BLaER1 treated with 17β-estradiol and CSF1 and Interleukin-3, amounts not matched to agents 10 nM and 100 nM (cell line): ENCODE results near the gene UGT3A2.

Source experiments
- H3K27ac ChIP-seq, 11 experiments: shearing (Covaris generic); formaldehyde crosslinking; 2 replicates each; pipeline ENCODE4 v1.8.1; 2022
- H3K27me3 ChIP-seq, 11 experiments: shearing (Covaris generic); formaldehyde crosslinking; 2 replicates each; pipeline ENCODE4 v1.8.1; 2022
- H3K36me3 ChIP-seq, 11 experiments: shearing (Covaris generic); formaldehyde crosslinking; 2 replicates each; pipeline ENCODE4 v1.8.1; 2022
- H3K4me1 ChIP-seq, 10 experiments: shearing (Covaris generic); formaldehyde crosslinking; 2 replicates each; pipeline ENCODE4 v1.8.1; 2022
- H3K4me2 ChIP-seq, 11 experiments: shearing (Covaris generic); formaldehyde crosslinking; 2 replicates each; pipeline ENCODE4 v1.8.1; 2022
- H3K4me3 ChIP-seq, 10 experiments: shearing (Covaris generic); formaldehyde crosslinking; 2 replicates each; pipeline ENCODE4 v1.8.1; 2022
- H3K9ac ChIP-seq, 11 experiments: shearing (Covaris generic); formaldehyde crosslinking; 2 replicates each; pipeline ENCODE4 v1.8.1; 2022
- H3K9me3 ChIP-seq, 11 experiments: shearing (Covaris generic); formaldehyde crosslinking; replicated peaks in 1 of 11; 2 replicates each; pipeline ENCODE4 v1.8.1; 2022
- H4K20me1 ChIP-seq, 11 experiments: shearing (Covaris generic); formaldehyde crosslinking; 2 replicates each; pipeline ENCODE4 v1.8.1; 2022
- Cebpa-rat ChIP-seq, 11 experiments: shearing (Covaris generic); IDR thresholded peaks; 2 replicates each; pipeline ENCODE4 v1.8.1; 2022

The UGT3A2 gene

GRCh38 chr5:36009698-36010097 is 57.0 kb downstream of the UGT3A2 start:
- TF ChIP-seq Cebpa-rat (IDR thresholded peaks at IDR 0.05): no peak
- no peaks in the 10 kb centered on the region for H3K4me1 ChIP-seq
- H3K27ac ChIP-seq: no peak overlapping the region
- no peaks in the 10 kb centered on the region for H3K27me3 ChIP-seq
- H3K9me3 ChIP-seq: peaks cover 78 to 97% (median 87%) of the 10 kb centered on the region in 11 experiments
- H3K9ac ChIP-seq: no peak overlapping the region
- no peaks in the 10 kb centered on the region for H4K20me1 ChIP-seq
- peaks cover 0 to 21% (median 4%) of the 10 kb centered on the region in 11 experiments; a peak in 7 of 22 replicates for H3K36me3 ChIP-seq
- no peak overlapping the region for H3K4me2 ChIP-seq
- H3K4me3 ChIP-seq: no peak overlapping the region

- Histone ChIP-seq H3K27me3 (no peaks in the 10 kb centered on the region), H3K4me1 (no peaks in the 10 kb centered on the region), H3K27ac (no peak overlapping the region), H3K4me3 (no peak overlapping the region), H3K36me3 (peaks cover 0 to 11% (median 0%) of the 10 kb centered on the region in 11 experiments; a peak in 1 of 22 replicates), H3K9me3 (peaks cover 55 to 74% (median 64%) of the 10 kb centered on the region in 11 experiments), H3K9ac (no peak overlapping the region), H3K4me2 (no peak overlapping the region), H4K20me1 (no peaks in the 10 kb centered on the region)
- no peak for TF ChIP-seq Cebpa-rat (IDR thresholded peaks at IDR 0.05)
Observed at GRCh38 chr5:36007366-36007765, 59.3 kb downstream of the UGT3A2 start.

- Histone ChIP-seq H3K4me2 (no peak overlapping the region), H3K36me3 (peaks cover 0 to 11% (median 0%) of the 10 kb centered on the region in 11 experiments; a peak in 1 of 22 replicates), H3K9me3 (peaks cover 47 to 62% (median 52%) of the 10 kb centered on the region in 11 experiments), H3K4me3 (no peak overlapping the region), H3K4me1 (no peaks in the 10 kb centered on the region), H3K9ac (no peak overlapping the region), H3K27me3 (no peaks in the 10 kb centered on the region), H4K20me1 (no peaks in the 10 kb centered on the region), H3K27ac (no peak overlapping the region)
- TF ChIP-seq Cebpa-rat (IDR thresholded peaks at IDR 0.05): no peak
Observed at GRCh38 chr5:36006163-36006562, 60.5 kb downstream of the UGT3A2 start.

- H3K4me1 ChIP-seq: no peaks in the 10 kb centered on the region
- no peaks in the 10 kb centered on the region for H3K36me3 ChIP-seq
- no peak overlapping the region for H3K9ac ChIP-seq
- H3K27me3 ChIP-seq: no peaks in the 10 kb centered on the region
- TF ChIP-seq Cebpa-rat (IDR thresholded peaks at IDR 0.05): no peak
- no peak overlapping the region for H3K4me3 ChIP-seq
- no peak overlapping the region for H3K4me2 ChIP-seq
- H3K9me3 ChIP-seq: peaks cover under 1 to 15% (median 6%) of the 10 kb centered on the region in 11 experiments; a peak in 9 of 22 replicates
- no peaks in the 10 kb centered on the region for H4K20me1 ChIP-seq
- no peak overlapping the region for H3K27ac ChIP-seq
Observed at GRCh38 chr5:36001032-36001431, 65.7 kb downstream of the UGT3A2 start.

GRCh38 chr5:35999547-35999946 is 67.1 kb downstream of the UGT3A2 start:
- H3K4me1 ChIP-seq: no peaks in the 10 kb centered on the region
- H3K4me2 ChIP-seq: no peak overlapping the region
- no peaks in the 10 kb centered on the region for H4K20me1 ChIP-seq
- peaks cover 0 to 13% (median 0%) of the 10 kb centered on the region in 11 experiments; a peak in 5 of 22 replicates for H3K9me3 ChIP-seq
- no peak overlapping the region for H3K9ac ChIP-seq
- no peaks in the 10 kb centered on the region for H3K27me3 ChIP-seq
- no peak for TF ChIP-seq Cebpa-rat (IDR thresholded peaks at IDR 0.05)
- H3K36me3 ChIP-seq: no peaks in the 10 kb centered on the region
- H3K4me3 ChIP-seq: no peak overlapping the region
- no peak overlapping the region for H3K27ac ChIP-seq

- Histone ChIP-seq H3K27ac (no peak overlapping the region), H3K27me3 (no peaks in the 10 kb centered on the region), H3K9ac (no peak overlapping the region), H3K4me2 (no peak overlapping the region), H4K20me1 (no peaks in the 10 kb centered on the region), H3K36me3 (no peaks in the 10 kb centered on the region), H3K9me3 (peaks cover 2 to 16% (median 6%) of the 10 kb centered on the region in 11 experiments; a peak in 18 of 22 replicates), H3K4me1 (no peaks in the 10 kb centered on the region), H3K4me3 (no peak overlapping the region)
- no peak for TF ChIP-seq Cebpa-rat (IDR thresholded peaks at IDR 0.05)
Observed at GRCh38 chr5:35996076-35996475, 70.6 kb downstream of the UGT3A2 start.

- Histone ChIP-seq H3K4me2 (no peak within 1 kb of the TSS), H3K27ac (no peak within 1 kb of the TSS), H3K9ac (no peak within 1 kb of the TSS), H3K27me3 (no peaks in the 10 kb centered on the region), H4K20me1 (no peaks in the 10 kb centered on the region), H3K9me3 (peaks cover 23 to 39% (median 31%) of the 10 kb centered on the region in 11 experiments), H3K4me3 (no peak within 1 kb of the TSS), H3K36me3 (no peaks in the 10 kb centered on the region), H3K4me1 (peaks cover 0 to 5% (median 0%) of the 10 kb centered on the region in 10 experiments; a peak in 2 of 20 replicates)
- no peak for TF ChIP-seq Cebpa-rat (IDR thresholded peaks at IDR 0.05)
Observed at GRCh38 chr5:35990941-35991611, 75.6 kb downstream of the UGT3A2 start, which contains the start of gene UGT3A1. Gene UGT3A1 (minus strand): TSS chr5:35991390. CDS start chr5:35991240, 150 bp downstream.

GRCh38 chr5:35990520-35990919 is 76.2 kb downstream of the UGT3A2 start:
- H3K4me1 ChIP-seq: peaks cover 0 to 5% (median 0%) of the 10 kb centered on the region in 10 experiments; a peak in 2 of 20 replicates
- H3K9me3 ChIP-seq: peaks cover 24 to 38% (median 31%) of the 10 kb centered on the region in 11 experiments
- H3K4me3 ChIP-seq: no peak overlapping the region
- H3K36me3 ChIP-seq: no peaks in the 10 kb centered on the region
- no peak overlapping the region for H3K9ac ChIP-seq
- H3K27ac ChIP-seq: no peak overlapping the region
- H3K4me2 ChIP-seq: no peak overlapping the region
- no peak for TF ChIP-seq Cebpa-rat (IDR thresholded peaks at IDR 0.05)
- no peaks in the 10 kb centered on the region for H3K27me3 ChIP-seq
- H4K20me1 ChIP-seq: no peaks in the 10 kb centered on the region

GRCh38 chr5:35988529-35988928 is 78.2 kb downstream of the UGT3A2 start:
- Histone ChIP-seq H3K27me3 (no peaks in the 10 kb centered on the region), H3K36me3 (no peaks in the 10 kb centered on the region), H3K4me1 (peaks cover 0 to 5% (median 0%) of the 10 kb centered on the region in 10 experiments; a peak in 2 of 20 replicates), H4K20me1 (no peaks in the 10 kb centered on the region), H3K9ac (no peak overlapping the region), H3K4me3 (no peak overlapping the region), H3K4me2 (peak overlapping the region in 1 of 11 experiments; percentile 12; a peak in 2 of 22 replicates), H3K27ac (no peak overlapping the region), H3K9me3 (peaks cover 26 to 41% (median 33%) of the 10 kb centered on the region in 11 experiments)
- TF ChIP-seq Cebpa-rat (IDR thresholded peaks at IDR 0.05): no peak
